Ovary (tissue), 3 donors: Measurements from ENCODE around the gene NSMCE1.

Experiments
- CTCF ChIP-seq, 3 donors: fragments of 450-650 bp in 2 of 3; fragments of 200-600 bp in 1 of 3; IDR thresholded peaks; one replicate each; pipeline versions ENCODE4 v1.5.1 to v1.8.0; 2016 to 2022; ENCODE audit warnings: antibody characterized with exemption in 3 of 3, mild to moderate bottlenecking in 1 of 3
- POLR2A ChIP-seq: fragments of 450-650 bp; IDR thresholded peaks from one replicate; pipeline ENCODE4 v1.6.1; 2017; ENCODE audit warnings: antibody characterized with exemption, mild to moderate bottlenecking, moderate library complexity
- donor health status: DM: no; HTN: no; CAD: no.

- TF ChIP-seq POLR2A (no peak), CTCF (IDR thresholded peaks at IDR 0.05) (no peak)
Measured at GRCh38 chr16:27223701-27224100, 44.9 kb downstream of the NSMCE1 start.
